GM12892 (cell line): Measurements from ENCODE around the gene RAET1G.

Experiments
- POLR2A ChIP-seq: IDR thresholded peaks from 2 replicates; pipeline ENCODE4 v1.6.1; 2011; ENCODE audit warnings: low read depth, low read length, control low read depth
- POLR2AphosphoS5 ChIP-seq: IDR thresholded peaks from 2 replicates; pipeline ENCODE4 v1.6.1; 2011; ENCODE audit warnings: low read depth, low read length, control low read depth

- TF ChIP-seq POLR2AphosphoS5: no peak
- TF ChIP-seq POLR2A: no peak
Measured at GRCh38 chr6:149896491-149896890, 26.4 kb downstream of the RAET1G start.
